ENCODE measurements around the gene IGFBP4.

DNA sequence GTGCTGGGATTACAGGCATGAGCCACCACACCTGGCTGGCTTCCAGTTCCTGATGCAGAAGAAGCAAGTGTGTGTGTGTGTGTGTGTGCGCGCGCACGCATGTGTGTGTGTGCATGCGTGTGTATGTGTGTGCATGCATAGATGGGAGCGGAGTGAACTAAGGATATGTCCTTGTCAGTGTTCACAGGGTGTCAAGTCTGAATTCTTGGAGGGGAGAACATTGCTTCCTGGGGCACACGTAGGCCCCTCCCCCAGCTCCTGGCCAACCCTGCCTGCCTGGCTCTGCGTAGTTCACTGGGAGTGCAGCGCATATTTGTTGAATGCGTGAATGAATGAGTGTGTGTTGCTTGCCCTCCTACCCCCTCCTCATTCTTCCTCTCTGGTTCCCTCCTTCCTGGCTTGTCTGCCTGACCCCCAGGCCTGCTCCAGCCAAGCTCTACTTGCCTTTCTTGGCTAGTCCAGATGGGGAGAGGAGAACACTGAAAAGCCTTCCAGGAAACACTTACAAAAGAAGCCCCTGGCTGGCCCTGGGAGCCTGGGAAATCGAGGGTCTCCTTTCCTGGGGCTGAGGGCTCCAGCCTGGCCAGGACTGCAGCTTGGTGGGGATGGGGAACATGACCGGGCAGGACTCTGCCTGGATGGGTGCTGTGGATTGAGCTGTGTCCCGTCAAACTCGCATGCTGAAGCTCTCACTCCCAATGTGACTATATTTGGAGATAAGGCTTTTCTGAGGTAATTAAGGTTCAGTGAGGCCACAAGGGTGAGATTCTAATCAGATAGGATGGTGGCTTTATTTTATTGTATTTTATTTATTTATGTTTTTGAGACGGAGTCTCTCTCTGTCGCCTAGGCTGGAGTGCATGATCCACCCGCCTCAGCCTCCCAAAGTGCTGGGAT is 27.9 kb downstream of the IGFBP4 start:
- TF ChIP-seq, protein P1, sequence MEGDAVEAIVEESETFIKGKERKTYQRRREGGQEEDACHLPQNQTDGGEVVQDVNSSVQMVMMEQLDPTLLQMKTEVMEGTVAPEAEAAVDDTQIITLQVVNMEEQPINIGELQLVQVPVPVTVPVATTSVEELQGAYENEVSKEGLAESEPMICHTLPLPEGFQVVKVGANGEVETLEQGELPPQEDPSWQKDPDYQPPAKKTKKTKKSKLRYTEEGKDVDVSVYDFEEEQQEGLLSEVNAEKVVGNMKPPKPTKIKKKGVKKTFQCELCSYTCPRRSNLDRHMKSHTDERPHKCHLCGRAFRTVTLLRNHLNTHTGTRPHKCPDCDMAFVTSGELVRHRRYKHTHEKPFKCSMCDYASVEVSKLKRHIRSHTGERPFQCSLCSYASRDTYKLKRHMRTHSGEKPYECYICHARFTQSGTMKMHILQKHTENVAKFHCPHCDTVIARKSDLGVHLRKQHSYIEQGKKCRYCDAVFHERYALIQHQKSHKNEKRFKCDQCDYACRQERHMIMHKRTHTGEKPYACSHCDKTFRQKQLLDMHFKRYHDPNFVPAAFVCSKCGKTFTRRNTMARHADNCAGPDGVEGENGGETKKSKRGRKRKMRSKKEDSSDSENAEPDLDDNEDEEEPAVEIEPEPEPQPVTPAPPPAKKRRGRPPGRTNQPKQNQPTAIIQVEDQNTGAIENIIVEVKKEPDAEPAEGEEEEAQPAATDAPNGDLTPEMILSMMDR (IDR thresholded peaks at IDR 0.05; ENCODE audit: poor library complexity), result no peak
- no peak for TF ChIP-seq EZH2 (IDR thresholded peaks at IDR 0.05; ENCODE audit: borderline replicate concordance)
- TF ChIP-seq EZH2phosphoT487 (IDR thresholded peaks at IDR 0.05; ENCODE audit: low read depth, severe bottlenecking, unreplicated experiment), result no peak

Measured in hepatocyte (in vitro differentiated cells).